HepG2 (cell line): ENCODE measurements around the gene CCDC197. TPM values are rescaled to one million over a fixed set of nuclear protein-coding genes. Genes with fewer than 3 reads are reported as not detected.

Experiments used
- ATAC-seq: fragments of 200-7000 bp; cut with Tn5 transposase; 3 replicates; pipeline ENCODE4 v1.9.1; 2020; ENCODE audit warnings: mild to moderate bottlenecking, moderate library complexity
- BruUV-seq: library from RNA; stranded (reverse); fragments of 400-500 nt; replicated peaks from 2 replicates; lab custom pipeline; 2021; lab: Mats Ljungman, UMichigan
- CTCF ChIA-PET: fragments of 300-600 bp; formaldehyde crosslinking; extraction: SDS; loops from one replicate; lab custom pipeline; 2021; ENCODE audit warnings: low total read pairs, inconsistent platforms, low intra/inter-chr PET ratio; lab: Yijun Ruan, JAX
- POLR2A ChIA-PET: fragments of 350-600 bp; sonication (Branson Sonifier 250); formaldehyde crosslinking; loops from one replicate; lab custom pipeline; 2020; ENCODE audit warnings: antibody characterized with exemption, inconsistent platforms; lab: Yijun Ruan, JAX
- DNase-seq: peaks from one replicate; pipeline ENCODE4 v3.0.0-alpha.2; 2015; ENCODE audit warnings: low spot score
- FAIRE-seq: peaks from 3 replicates; lab custom pipeline; 2011; peaks lifted over from hg19 to GRCh38; lab: Jason Lieb, UNC
- H2AFZ ChIP-seq: one replicate; pipeline ENCODE4 v1.6.1; 2011; ENCODE audit warnings: low read length, inconsistent platforms
- H3K27ac ChIP-seq: fragments of 300-600 bp; 3 replicates; pipeline ENCODE4 v1.8.0; 2011; ENCODE audit warnings: mixed run types, mild to moderate bottlenecking, mixed read lengths, low read length, inconsistent platforms; ENCODE audit not compliant: insufficient read depth; ENCODE audit errors: extremely low read length
- H3K27me3 ChIP-seq, 2 experiments: fragments of 200-600 bp in 1 of 2; 2 replicates in 1 of 2; 3 replicates in 1 of 2; pipeline versions ENCODE4 v1.6.0 to v1.8.0; 2011; ENCODE audit warnings: low read length in 2 of 2, mild to moderate bottlenecking in 2 of 2, moderate library complexity in 2 of 2, inconsistent platforms in 1 of 2; ENCODE audit not compliant: insufficient read depth in 2 of 2, control insufficient read depth in 1 of 2
- H3K36me3 ChIP-seq, 2 experiments: fragments of 200-600 bp in 1 of 2; replicated peaks in 1 of 2; 2 replicates in 1 of 2; 3 replicates in 1 of 2; pipeline versions ENCODE4 v1.5.1 to v1.8.0; 2011; ENCODE audit warnings: low read length in 2 of 2, inconsistent platforms in 1 of 2; ENCODE audit not compliant: insufficient read depth in 2 of 2, control insufficient read depth in 1 of 2
- H3K4me1 ChIP-seq: 2 replicates; pipeline ENCODE4 v1.5.1; 2012; ENCODE audit warnings: low read length, inconsistent platforms; ENCODE audit not compliant: insufficient read depth
- H3K4me2 ChIP-seq: 2 replicates; pipeline ENCODE4 v1.6.0; 2011; ENCODE audit warnings: low read depth, low read length, inconsistent platforms
- H3K4me3 ChIP-seq, 3 experiments: fragments of 200-600 bp in 1 of 3; sonication (generic), shearing (Covaris generic) in 1 of 3; replicated peaks in 1 of 3; 2 replicates each; pipeline ENCODE4 v1.5.1; 2011 to 2016; ENCODE audit warnings: low read length in 3 of 3, inconsistent platforms in 2 of 3, low read depth in 2 of 3, mild to moderate bottlenecking in 2 of 3, control low read depth in 1 of 3, mixed read lengths in 1 of 3; ENCODE audit not compliant: insufficient read depth in 1 of 3
- H3K79me2 ChIP-seq: one replicate; pipeline ENCODE4 v1.6.1; 2011; ENCODE audit warnings: low read length, inconsistent platforms; ENCODE audit not compliant: insufficient read depth
- H3K9ac ChIP-seq: 2 replicates; pipeline ENCODE4 v1.6.0; 2011; ENCODE audit warnings: mild to moderate bottlenecking, low read depth, low read length, inconsistent platforms; ENCODE audit not compliant: insufficient read depth
- H3K9me3 ChIP-seq: 2 replicates; pipeline ENCODE4 v1.5.1; 2012; ENCODE audit warnings: mild to moderate bottlenecking, low read length
- H4K20me1 ChIP-seq: 2 replicates; pipeline ENCODE4 v1.6.0; 2011; ENCODE audit warnings: inconsistent platforms, mild to moderate bottlenecking, low read length, moderate library complexity; ENCODE audit not compliant: insufficient read depth
- MYC ChIP-seq: sonication (generic); formaldehyde crosslinking; IDR thresholded peaks from 2 replicates; pipeline ENCODE4 v1.9.0; 2021; ENCODE audit warnings: missing genetic modification reagents, borderline replicate concordance
- ZNF382 ChIP-seq: sonication (generic); formaldehyde crosslinking; IDR thresholded peaks from 2 replicates; pipeline ENCODE4 v1.5.0; 2020; ENCODE audit warnings: missing genetic modification reagents, mild to moderate bottlenecking, borderline replicate concordance
- ZSCAN21 ChIP-seq: sonication (generic); formaldehyde crosslinking; IDR thresholded peaks from 2 replicates; pipeline ENCODE4 v1.8.0; 2022; ENCODE audit warnings: mild to moderate bottlenecking, missing genetic modification reagents, moderate library complexity, borderline replicate concordance
- WGBS: methylation state at CpG from one replicate; pipeline ENCODE4 v1.1.6; 2017; ENCODE audit warnings: low lambda C conversion rate; 5-methylcytosine and 5-hydroxymethylcytosine counted together
- in situ Hi-C: cut with HindIII; loops from 2 replicates; pipeline ENCODE4 v1.10.0; 2017; ENCODE audit warnings: low pct_unique_long_range_greater_than_20kb; ENCODE audit not compliant: extremely low pct_ligation_motif_present
- intact Hi-C: fragments of 100-400 bp; cut with micrococcal nuclease; formaldehyde crosslinking; loops from one replicate; pipeline ENCODE4 v1.10.0; 2022; ENCODE audit not compliant: unreplicated experiment
- polyA plus RNA-seq, 8 experiments: library from polyadenylated mRNA; depleted of rRNA in 3 of 8; stranded (reverse) in 7 of 8; unstranded in 1 of 8; fragments of >200 nt; fragmentation: Illumina TruSeq in 4 of 8; extraction: Trizol in 4 of 8; gene quantifications; 2 replicates each; pipeline versions ENCODE4 v1.2.1 to v1.2.3, GENCODE V29; 2011 to 2016; ENCODE audit warnings: low read depth in 4 of 8, missing spikeins in 1 of 8, mixed read lengths in 1 of 8; ENCODE audit not compliant: insufficient read depth in 1 of 8
- total RNA-seq, 5 experiments: library from RNA; depleted of rRNA; stranded (reverse); fragments of >200 nt; fragmentation: Illumina TruSeq; extraction: Trizol; gene quantifications; 2 replicates each; pipeline ENCODE4 v1.2.3, GENCODE V29; 2016; ENCODE audit warnings: low read depth in 1 of 5
- TF ChIP-seq, protein P1 (sequence below): sonication (generic); formaldehyde crosslinking; IDR thresholded peaks from 2 replicates; pipeline ENCODE4 v1.5.1; 2020; ENCODE audit warnings: missing genetic modification reagents, mild to moderate bottlenecking, borderline replicate concordance
- TF ChIP-seq, protein P2 (sequence below): sonication (generic); formaldehyde crosslinking; IDR thresholded peaks from 2 replicates; pipeline ENCODE4 v1.5.0; 2020; ENCODE audit warnings: missing genetic modification reagents
- TF ChIP-seq, protein P3 (sequence below), 2 experiments: fragments of 450-650 bp in 1 of 2; sonication (generic) in 1 of 2; formaldehyde crosslinking in 1 of 2; IDR thresholded peaks; 2 replicates each; pipeline versions ENCODE4 v1.6.1 to v1.8.0; 2016 to 2022; ENCODE audit warnings: antibody characterized with exemption in 1 of 2, mild to moderate bottlenecking in 1 of 2, missing genetic modification reagents in 1 of 2

CCDC197 gene
- total and polyA plus RNA-seq, 2 of the 13 experiments (the other 11 are each of a cell fraction or from before 2014, with no cell fraction given): 0.11 to 0.13 TPM

DNA sequence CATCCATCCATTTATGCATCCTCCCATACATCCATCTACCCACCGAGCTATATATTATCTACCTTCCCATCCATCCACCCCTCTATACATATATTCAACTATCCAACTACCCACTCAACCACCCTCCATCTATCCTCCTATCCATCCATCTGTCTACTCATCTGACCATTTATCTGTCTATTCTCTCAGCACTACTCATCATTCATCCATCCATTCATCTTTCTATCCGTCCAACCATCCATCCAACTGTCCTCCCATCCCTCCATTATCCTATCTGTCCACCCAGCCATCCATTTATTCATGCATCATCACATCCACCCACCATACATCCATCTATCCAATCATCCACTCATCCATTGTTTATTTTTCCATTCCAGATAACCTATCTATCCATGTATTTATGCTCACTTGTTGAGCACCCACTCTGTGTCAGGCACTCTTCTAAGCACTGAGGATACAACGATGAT lies 32.2 kb upstream of the CCDC197 start (continued):
- TF ChIP-seq, protein P1, sequence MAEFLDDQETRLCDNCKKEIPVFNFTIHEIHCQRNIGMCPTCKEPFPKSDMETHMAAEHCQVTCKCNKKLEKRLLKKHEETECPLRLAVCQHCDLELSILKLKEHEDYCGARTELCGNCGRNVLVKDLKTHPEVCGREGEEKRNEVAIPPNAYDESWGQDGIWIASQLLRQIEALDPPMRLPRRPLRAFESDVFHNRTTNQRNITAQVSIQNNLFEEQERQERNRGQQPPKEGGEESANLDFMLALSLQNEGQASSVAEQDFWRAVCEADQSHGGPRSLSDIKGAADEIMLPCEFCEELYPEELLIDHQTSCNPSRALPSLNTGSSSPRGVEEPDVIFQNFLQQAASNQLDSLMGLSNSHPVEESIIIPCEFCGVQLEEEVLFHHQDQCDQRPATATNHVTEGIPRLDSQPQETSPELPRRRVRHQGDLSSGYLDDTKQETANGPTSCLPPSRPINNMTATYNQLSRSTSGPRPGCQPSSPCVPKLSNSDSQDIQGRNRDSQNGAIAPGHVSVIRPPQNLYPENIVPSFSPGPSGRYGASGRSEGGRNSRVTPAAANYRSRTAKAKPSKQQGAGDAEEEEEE (CRISPR knock-in tag): no peak
- TF ChIP-seq, all 625 proteins: peak for 1

DNA sequence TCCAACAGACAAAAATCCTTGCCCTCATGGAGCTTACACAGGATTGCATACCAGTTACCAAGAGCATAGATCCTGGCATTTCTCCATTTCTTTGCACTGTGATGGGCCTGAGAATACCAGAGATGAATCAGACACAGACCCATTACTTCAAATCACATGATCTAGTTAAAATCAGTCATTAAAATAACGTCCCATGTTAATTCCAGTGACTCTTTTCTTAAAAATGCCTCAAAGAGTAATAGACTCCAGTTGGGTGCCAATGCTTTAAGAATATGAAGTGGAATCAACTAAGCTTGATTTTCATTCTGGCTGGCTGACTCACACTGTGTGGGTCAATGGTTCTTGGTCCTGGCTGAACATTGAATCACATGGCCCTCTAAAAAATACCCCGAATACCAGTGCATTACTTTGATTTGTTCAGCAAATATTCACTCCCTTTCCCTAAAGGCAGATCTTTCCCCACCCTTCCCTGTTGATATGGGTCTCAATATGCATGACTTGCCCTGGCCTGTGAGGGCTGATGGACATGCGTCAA lies 31.7 kb upstream of the CCDC197 start:
- Histone ChIP-seq H3K9me3 (no peaks in the 10 kb centered on the region), H3K4me3 (no peak overlapping the region), H3K9ac (no peak overlapping the region), H3K4me1 (peaks cover 49% of the 10 kb centered on the region), H4K20me1 (no peaks in the 10 kb centered on the region), H2AFZ (no peak overlapping the region), H3K4me2 (no peak overlapping the region), H3K27me3 (0 out of 5 replicates have a peak, but pooled peaks cover 1 to 6% of the 10 kb centered on the region in 2 experiments), H3K27ac (no peak overlapping the region), H3K79me2 (no peaks in the 10 kb centered on the region), H3K36me3 (no peaks in the 10 kb centered on the region)
- 15% methylated on average over 3 of the region's 3 CpGs for WGBS
- intact Hi-C loops: no loop called here
- ATAC-seq: no peak; the same call in 2 of the 3 replicates
- in situ Hi-C loops: no loop called here
- CTCF ChIA-PET: no interaction called here
- POLR2A ChIA-PET: interaction anchor here (1.0 to 1.6 kb wide), 5 partner anchors 8 to 423 kb away, joined by 3 to 5 read pairs (median 3); partner anchors contain the start of gene SERPINA1
- no TSS peak for BruUV-seq
- TF ChIP-seq ZNF382 (CRISPR knock-in tag): no peak
- TF ChIP-seq, protein P2, sequence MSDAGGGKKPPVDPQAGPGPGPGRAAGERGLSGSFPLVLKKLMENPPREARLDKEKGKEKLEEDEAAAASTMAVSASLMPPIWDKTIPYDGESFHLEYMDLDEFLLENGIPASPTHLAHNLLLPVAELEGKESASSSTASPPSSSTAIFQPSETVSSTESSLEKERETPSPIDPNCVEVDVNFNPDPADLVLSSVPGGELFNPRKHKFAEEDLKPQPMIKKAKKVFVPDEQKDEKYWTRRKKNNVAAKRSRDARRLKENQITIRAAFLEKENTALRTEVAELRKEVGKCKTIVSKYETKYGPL (CRISPR knock-in tag): no peak
- TF ChIP-seq MYC: no peak
- TF ChIP-seq ZSCAN21: no peak
- TF ChIP-seq, protein P3, sequence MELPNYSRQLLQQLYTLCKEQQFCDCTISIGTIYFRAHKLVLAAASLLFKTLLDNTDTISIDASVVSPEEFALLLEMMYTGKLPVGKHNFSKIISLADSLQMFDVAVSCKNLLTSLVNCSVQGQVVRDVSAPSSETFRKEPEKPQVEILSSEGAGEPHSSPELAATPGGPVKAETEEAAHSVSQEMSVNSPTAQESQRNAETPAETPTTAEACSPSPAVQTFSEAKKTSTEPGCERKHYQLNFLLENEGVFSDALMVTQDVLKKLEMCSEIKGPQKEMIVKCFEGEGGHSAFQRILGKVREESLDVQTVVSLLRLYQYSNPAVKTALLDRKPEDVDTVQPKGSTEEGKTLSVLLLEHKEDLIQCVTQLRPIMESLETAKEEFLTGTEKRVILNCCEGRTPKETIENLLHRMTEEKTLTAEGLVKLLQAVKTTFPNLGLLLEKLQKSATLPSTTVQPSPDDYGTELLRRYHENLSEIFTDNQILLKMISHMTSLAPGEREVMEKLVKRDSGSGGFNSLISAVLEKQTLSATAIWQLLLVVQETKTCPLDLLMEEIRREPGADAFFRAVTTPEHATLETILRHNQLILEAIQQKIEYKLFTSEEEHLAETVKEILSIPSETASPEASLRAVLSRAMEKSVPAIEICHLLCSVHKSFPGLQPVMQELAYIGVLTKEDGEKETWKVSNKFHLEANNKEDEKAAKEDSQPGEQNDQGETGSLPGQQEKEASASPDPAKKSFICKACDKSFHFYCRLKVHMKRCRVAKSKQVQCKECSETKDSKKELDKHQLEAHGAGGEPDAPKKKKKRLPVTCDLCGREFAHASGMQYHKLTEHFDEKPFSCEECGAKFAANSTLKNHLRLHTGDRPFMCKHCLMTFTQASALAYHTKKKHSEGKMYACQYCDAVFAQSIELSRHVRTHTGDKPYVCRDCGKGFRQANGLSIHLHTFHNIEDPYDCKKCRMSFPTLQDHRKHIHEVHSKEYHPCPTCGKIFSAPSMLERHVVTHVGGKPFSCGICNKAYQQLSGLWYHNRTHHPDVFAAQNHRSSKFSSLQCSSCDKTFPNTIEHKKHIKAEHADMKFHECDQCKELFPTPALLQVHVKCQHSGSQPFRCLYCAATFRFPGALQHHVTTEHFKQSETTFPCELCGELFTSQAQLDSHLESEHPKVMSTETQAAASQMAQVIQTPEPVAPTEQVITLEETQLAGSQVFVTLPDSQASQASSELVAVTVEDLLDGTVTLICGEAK (IDR thresholded peaks at IDR 0.05): no peak
- TF ChIP-seq, protein P3 (CRISPR knock-in tag; IDR thresholded peaks at IDR 0.05): no peak
- no peak for FAIRE-seq
- DNase-seq: peak; percentile 38
